Nephron (organoid): ENCODE measurements around the gene RCAN2.

ENCODE experiments used
- H3K27ac Mint-ChIP-seq, 3 experiments: 2 replicates each; pipeline ENCODE4 v1.8.0; 2020; ENCODE audit warnings: mixed read lengths in 3 of 3, mild to moderate bottlenecking in 2 of 3, moderate library complexity in 1 of 3
- H3K27me3 Mint-ChIP-seq: 2 replicates; pipeline ENCODE4 v1.8.0; 2021; ENCODE audit warnings: low read depth, mild to moderate bottlenecking, moderate library complexity, mixed read lengths
- H3K36me3 Mint-ChIP-seq: 2 replicates; pipeline ENCODE4 v1.8.0; 2020; ENCODE audit warnings: low read depth, mixed read lengths
- H3K4me1 Mint-ChIP-seq: 2 replicates; pipeline ENCODE4 v1.8.0; 2020; ENCODE audit warnings: mixed read lengths
- H3K4me3 Mint-ChIP-seq, 3 experiments: 2 replicates each; pipeline ENCODE4 v1.8.0; 2020; ENCODE audit warnings: mild to moderate bottlenecking in 3 of 3, mixed read lengths in 3 of 3, moderate library complexity in 2 of 3
- H3K9me3 Mint-ChIP-seq: 2 replicates; pipeline ENCODE4 v1.8.0; 2020; ENCODE audit warnings: mixed read lengths
- TF ChIP-seq, protein P1 (sequence below), 3 experiments: fragments of 200-600 bp; sonication (generic); IDR thresholded peaks; one replicate each; pipeline ENCODE4 v1.5.0; 2021; ENCODE audit warnings: antibody characterized with exemption in 3 of 3; ENCODE audit not compliant: unreplicated experiment in 3 of 3

Gene RCAN2

DNA sequence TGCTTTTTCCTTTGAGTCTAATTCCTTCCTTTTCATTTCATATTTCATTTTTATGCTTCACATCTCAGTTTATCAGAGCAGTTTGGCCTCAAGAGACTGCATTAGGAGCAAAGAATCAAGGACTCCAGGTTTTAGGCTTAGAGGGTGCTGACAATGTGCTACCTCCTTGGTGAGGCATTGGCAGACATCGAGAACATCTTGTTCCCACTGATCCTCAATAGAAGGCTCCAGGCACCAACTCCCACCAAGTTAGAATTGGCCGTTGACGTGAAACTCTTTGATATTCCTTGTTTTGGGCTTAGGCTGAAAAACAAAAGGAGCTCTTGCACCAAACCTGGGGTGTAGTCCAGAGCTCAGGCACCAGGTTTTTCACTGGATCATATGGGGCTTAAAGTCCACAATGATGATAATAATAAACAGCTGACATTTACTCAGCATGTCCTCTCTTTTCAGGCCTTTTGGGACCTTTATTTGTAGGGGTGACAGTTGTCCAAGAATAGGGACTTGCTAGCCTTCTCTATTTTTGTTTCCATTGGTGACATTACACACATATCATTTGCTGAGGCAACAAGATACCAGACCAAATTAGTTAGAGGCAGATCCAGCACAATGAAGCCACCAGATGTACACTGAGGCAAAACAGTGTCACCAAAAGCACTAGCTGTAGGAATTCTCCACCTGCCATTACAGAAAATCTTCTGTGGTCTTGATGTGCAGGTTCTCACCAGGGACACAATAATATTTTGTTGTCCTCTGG is 239.5 kb downstream of the RCAN2 start:
- Mint-ChIP-seq H3K36me3 (no peaks in the 10 kb centered on the region), H3K9me3 (no peaks in the 10 kb centered on the region), H3K4me1 (no peaks in the 10 kb centered on the region), H3K27me3 (no peaks in the 10 kb centered on the region), H3K4me3 (no peak overlapping the region), H3K27ac (no peak overlapping the region)
- TF ChIP-seq, protein P1, sequence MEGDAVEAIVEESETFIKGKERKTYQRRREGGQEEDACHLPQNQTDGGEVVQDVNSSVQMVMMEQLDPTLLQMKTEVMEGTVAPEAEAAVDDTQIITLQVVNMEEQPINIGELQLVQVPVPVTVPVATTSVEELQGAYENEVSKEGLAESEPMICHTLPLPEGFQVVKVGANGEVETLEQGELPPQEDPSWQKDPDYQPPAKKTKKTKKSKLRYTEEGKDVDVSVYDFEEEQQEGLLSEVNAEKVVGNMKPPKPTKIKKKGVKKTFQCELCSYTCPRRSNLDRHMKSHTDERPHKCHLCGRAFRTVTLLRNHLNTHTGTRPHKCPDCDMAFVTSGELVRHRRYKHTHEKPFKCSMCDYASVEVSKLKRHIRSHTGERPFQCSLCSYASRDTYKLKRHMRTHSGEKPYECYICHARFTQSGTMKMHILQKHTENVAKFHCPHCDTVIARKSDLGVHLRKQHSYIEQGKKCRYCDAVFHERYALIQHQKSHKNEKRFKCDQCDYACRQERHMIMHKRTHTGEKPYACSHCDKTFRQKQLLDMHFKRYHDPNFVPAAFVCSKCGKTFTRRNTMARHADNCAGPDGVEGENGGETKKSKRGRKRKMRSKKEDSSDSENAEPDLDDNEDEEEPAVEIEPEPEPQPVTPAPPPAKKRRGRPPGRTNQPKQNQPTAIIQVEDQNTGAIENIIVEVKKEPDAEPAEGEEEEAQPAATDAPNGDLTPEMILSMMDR (IDR thresholded peaks at IDR 0.05; ENCODE audit: unreplicated experiment in 3 of 3), result no peak

- no peaks in the 10 kb centered on the region for H3K36me3 Mint-ChIP-seq
- H3K27ac Mint-ChIP-seq, result no peak overlapping the region
- TF ChIP-seq, protein P1 (IDR thresholded peaks at IDR 0.05; ENCODE audit: unreplicated experiment in 3 of 3), result no peak
- H3K27me3 Mint-ChIP-seq, result no peaks in the 10 kb centered on the region
- H3K9me3 Mint-ChIP-seq, result no peaks in the 10 kb centered on the region
- H3K4me3 Mint-ChIP-seq, result no peak overlapping the region
- H3K4me1 Mint-ChIP-seq, result peaks cover 13% of the 10 kb centered on the region
Observed at GRCh38 chr6:46248143-46248542, 243.1 kb downstream of the RCAN2 start.

GRCh38 chr6:46246727-46247126 is 244.5 kb downstream of the RCAN2 start:
- Mint-ChIP-seq H3K27ac (no peak overlapping the region), H3K4me3 (no peak overlapping the region), H3K27me3 (no peaks in the 10 kb centered on the region), H3K4me1 (peaks cover 27% of the 10 kb centered on the region), H3K36me3 (no peaks in the 10 kb centered on the region), H3K9me3 (no peaks in the 10 kb centered on the region)
- TF ChIP-seq, protein P1 (IDR thresholded peaks at IDR 0.05; ENCODE audit: unreplicated experiment in 3 of 3), result no peak

DNA sequence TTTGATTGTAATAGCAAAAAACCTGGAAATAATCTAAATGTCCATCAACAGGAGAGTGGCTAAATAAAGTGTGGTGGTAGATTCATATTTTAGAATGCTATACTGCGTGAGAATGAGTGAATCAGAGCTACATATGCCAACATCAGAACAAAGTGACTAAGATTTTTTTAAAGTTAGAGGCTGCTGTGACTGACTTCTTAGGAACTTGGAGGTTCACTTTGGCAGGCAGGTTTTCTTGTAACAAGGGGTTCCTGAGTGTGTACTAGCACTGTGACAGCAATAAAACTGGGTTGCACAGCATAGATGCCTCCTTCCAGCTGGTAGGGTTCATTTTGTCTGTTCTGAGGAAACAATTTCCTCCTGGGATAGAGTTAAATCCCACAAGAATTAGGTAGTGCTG is 245.2 kb downstream of the RCAN2 start:
- Mint-ChIP-seq H3K4me1 (peaks cover 33% of the 10 kb centered on the region), H3K4me3 (no peak overlapping the region), H3K36me3 (no peaks in the 10 kb centered on the region)

DNA sequence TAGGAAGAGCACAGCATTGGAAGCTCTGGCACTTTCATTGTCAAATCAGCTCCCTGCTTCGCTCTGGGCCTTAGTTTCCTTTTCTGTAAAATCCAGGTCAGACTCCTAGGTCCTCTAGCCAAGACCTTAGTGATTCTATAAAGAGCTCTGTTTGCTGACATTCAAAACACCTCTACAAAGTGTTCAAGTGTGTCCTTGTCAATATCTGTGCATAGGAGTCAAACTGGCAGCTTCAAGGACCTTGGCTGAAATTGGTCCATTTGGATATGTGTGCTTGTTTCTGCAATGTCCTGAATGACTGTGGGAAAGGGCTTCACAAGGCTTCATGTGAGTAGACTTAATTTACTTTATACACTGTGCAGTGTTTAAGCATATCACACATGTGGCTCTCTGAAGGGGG is 246.6 kb downstream of the RCAN2 start:
- Mint-ChIP-seq H3K4me1 (peaks cover 40% of the 10 kb centered on the region), H3K27me3 (no peaks in the 10 kb centered on the region), H3K4me3 (no peak overlapping the region), H3K9me3 (no peaks in the 10 kb centered on the region), H3K36me3 (no peaks in the 10 kb centered on the region), H3K27ac (no peak overlapping the region)
- TF ChIP-seq, protein P1 (IDR thresholded peaks at IDR 0.05; ENCODE audit: unreplicated experiment in 3 of 3), result no peak

More for the DNA sequence above, 245.2 kb downstream of the RCAN2 start:
- Mint-ChIP-seq H3K27ac (no peak overlapping the region), H3K9me3 (no peaks in the 10 kb centered on the region), H3K27me3 (no peaks in the 10 kb centered on the region)
- TF ChIP-seq, protein P1 (IDR thresholded peaks at IDR 0.05; ENCODE audit: unreplicated experiment in 3 of 3), result no peak

- H3K27me3 Mint-ChIP-seq, result no peaks in the 10 kb centered on the region
- H3K4me1 Mint-ChIP-seq, result peaks cover 40% of the 10 kb centered on the region
- no peak overlapping the region for H3K4me3 Mint-ChIP-seq
- H3K9me3 Mint-ChIP-seq, result no peaks in the 10 kb centered on the region
- H3K36me3 Mint-ChIP-seq, result no peaks in the 10 kb centered on the region
- TF ChIP-seq, protein P1 (IDR thresholded peaks at IDR 0.05; ENCODE audit: unreplicated experiment in 3 of 3), result no peak
- H3K27ac Mint-ChIP-seq, result no peak overlapping the region
Observed at GRCh38 chr6:46243754-46244153, 247.5 kb downstream of the RCAN2 start.
